ENCODE results near the gene DROSHA. TPM values are rescaled to one million over a fixed set of nuclear protein-coding genes. Genes with fewer than 3 reads are reported as not detected.

Gene DROSHA
- polyA plus RNA-seq, 1 experiment = 27.6 TPM

DNA sequence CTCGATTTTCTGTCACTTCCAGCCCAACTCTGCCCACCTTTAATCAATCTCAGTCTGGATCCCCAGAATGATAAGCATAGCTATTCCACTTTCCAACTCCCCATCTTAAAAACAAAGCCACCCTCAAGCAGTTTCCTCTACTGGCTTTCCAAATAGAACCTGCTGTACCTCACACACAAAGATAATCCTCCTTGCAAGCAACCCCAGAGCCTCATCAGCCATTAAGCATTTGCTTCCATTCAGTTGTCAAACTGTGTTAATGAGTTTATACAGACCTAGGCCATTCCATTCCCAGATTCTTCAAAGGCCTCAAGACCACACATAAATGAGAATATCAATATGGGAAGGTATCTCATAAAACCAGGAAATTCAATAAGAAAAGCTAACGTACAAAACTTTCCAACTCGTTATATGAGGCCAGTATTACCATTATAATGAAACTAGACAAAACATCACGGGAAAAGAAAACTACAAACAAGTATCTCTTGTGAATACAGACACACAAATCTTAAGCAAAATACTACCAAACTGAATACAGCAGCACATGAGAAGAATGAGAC lies 86.8 kb downstream of the DROSHA start:
- Histone ChIP-seq H3K27me3 (ENCODE audit: control insufficient read depth, insufficient read depth, low read length) (no peaks in the 10 kb centered on the region), H3K36me3 (ENCODE audit: control insufficient read depth, insufficient read depth, low read length) (peaks cover 1% of the 10 kb centered on the region), H3K4me3 (ENCODE audit: low read depth, low read length) (no peak overlapping the region)
- TF ChIP-seq, protein P1, sequence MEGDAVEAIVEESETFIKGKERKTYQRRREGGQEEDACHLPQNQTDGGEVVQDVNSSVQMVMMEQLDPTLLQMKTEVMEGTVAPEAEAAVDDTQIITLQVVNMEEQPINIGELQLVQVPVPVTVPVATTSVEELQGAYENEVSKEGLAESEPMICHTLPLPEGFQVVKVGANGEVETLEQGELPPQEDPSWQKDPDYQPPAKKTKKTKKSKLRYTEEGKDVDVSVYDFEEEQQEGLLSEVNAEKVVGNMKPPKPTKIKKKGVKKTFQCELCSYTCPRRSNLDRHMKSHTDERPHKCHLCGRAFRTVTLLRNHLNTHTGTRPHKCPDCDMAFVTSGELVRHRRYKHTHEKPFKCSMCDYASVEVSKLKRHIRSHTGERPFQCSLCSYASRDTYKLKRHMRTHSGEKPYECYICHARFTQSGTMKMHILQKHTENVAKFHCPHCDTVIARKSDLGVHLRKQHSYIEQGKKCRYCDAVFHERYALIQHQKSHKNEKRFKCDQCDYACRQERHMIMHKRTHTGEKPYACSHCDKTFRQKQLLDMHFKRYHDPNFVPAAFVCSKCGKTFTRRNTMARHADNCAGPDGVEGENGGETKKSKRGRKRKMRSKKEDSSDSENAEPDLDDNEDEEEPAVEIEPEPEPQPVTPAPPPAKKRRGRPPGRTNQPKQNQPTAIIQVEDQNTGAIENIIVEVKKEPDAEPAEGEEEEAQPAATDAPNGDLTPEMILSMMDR (IDR thresholded peaks at IDR 0.05; ENCODE audit: insufficient read depth, low read depth, low read length) = no peak
- POLR2A ChIA-PET = interaction anchor here (0.6 kb wide), 1 partner anchor 9 kb away, joined by 12 read pairs; no protein-coding TSS in a partner anchor
- no peak for DNase-seq (ENCODE audit: low read depth)
- CTCF ChIA-PET = no interaction called here

GRCh38 chr5:31443572-31443971 lies 88.3 kb downstream of the DROSHA start:
- Histone ChIP-seq H3K36me3 (ENCODE audit: control insufficient read depth, insufficient read depth, low read length) (peaks cover 5% of the 10 kb centered on the region), H3K4me3 (ENCODE audit: low read depth, low read length) (no peak overlapping the region), H3K27me3 (ENCODE audit: control insufficient read depth, insufficient read depth, low read length) (no peaks in the 10 kb centered on the region)
- ChIA-PET CTCF (interaction anchor here (1.2 kb wide), 1 partner anchor 9 kb away, joined by 5 read pairs; no protein-coding TSS in a partner anchor), POLR2A (no interaction called here)
- no peak for DNase-seq (ENCODE audit: low read depth)
- TF ChIP-seq, protein P1 (IDR thresholded peaks at IDR 0.05; ENCODE audit: insufficient read depth, low read depth, low read length) = no peak

GRCh38 chr5:31442058-31442745 lies 89.7 kb downstream of the DROSHA start:
- H3K36me3 ChIP-seq (ENCODE audit: control insufficient read depth, insufficient read depth, low read length) = peaks cover 6% of the 10 kb centered on the region
- ChIA-PET CTCF (interaction anchor here (1.2 kb wide), 1 partner anchor 10 kb away, joined by 5 read pairs; no protein-coding TSS in a partner anchor), POLR2A (no interaction called here)
- TF ChIP-seq, protein P1 (IDR thresholded peaks at IDR 0.05; ENCODE audit: insufficient read depth, low read depth, low read length) = no peak
- no peak overlapping the region for H3K4me3 ChIP-seq (ENCODE audit: low read depth, low read length)
- no peaks in the 10 kb centered on the region for H3K27me3 ChIP-seq (ENCODE audit: control insufficient read depth, insufficient read depth, low read length)
- DNase-seq (ENCODE audit: low read depth) = no peak

GRCh38 chr5:31436851-31437250 lies 95.0 kb downstream of the DROSHA start:
- Histone ChIP-seq H3K4me3 (ENCODE audit: low read depth, low read length) (no peak overlapping the region), H3K27me3 (ENCODE audit: control insufficient read depth, insufficient read depth, low read length) (no peaks in the 10 kb centered on the region), H3K36me3 (ENCODE audit: control insufficient read depth, insufficient read depth, low read length) (peaks cover 6% of the 10 kb centered on the region)
- ChIA-PET CTCF (interaction anchor here (0.5 kb wide), 1 partner anchor 191 kb away, joined by 3 read pairs; no protein-coding TSS in a partner anchor), POLR2A (no interaction called here)
- DNase-seq (ENCODE audit: low read depth) = no peak
- TF ChIP-seq, protein P1 (IDR thresholded peaks at IDR 0.05; ENCODE audit: insufficient read depth, low read depth, low read length) = no peak

DNA sequence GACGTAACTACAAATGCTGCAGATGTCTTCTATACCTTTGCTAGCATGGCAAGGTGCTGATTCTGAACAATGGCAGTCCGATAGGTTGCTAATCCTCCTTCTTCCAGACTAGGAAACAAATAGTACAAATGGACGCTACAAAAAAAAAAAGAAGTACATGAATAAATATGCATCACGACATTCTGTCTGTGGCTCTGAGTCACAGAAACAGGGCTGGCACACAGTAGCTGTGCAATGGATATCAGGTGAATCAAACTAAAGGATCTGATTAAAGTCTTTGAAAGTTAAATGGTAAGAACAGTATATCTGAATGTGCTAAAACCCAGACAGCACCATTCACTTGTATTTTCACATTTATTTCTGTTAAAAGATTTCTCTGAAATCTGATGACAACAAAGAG lies 96.2 kb downstream of the DROSHA start:
- DNase-seq (ENCODE audit: low read depth) = no peak
- Histone ChIP-seq H3K4me3 (ENCODE audit: low read depth, low read length) (no peak overlapping the region), H3K27me3 (ENCODE audit: control insufficient read depth, insufficient read depth, low read length) (no peaks in the 10 kb centered on the region), H3K36me3 (ENCODE audit: control insufficient read depth, insufficient read depth, low read length) (peaks cover 8% of the 10 kb centered on the region)
- TF ChIP-seq, protein P1 (IDR thresholded peaks at IDR 0.05; ENCODE audit: insufficient read depth, low read depth, low read length) = no peak
- ChIA-PET POLR2A (interaction anchor here (0.7 kb wide), 1 partner anchor 9 kb away, joined by 12 read pairs; no protein-coding TSS in a partner anchor), CTCF (interaction anchor here (2.2 kb wide), 1 partner anchor 21 kb away, joined by 5 read pairs; no protein-coding TSS in a partner anchor)

Measured in BJ (cell line).